ENCODE results near the gene SLC7A14.

The SLC7A14 gene

DNA sequence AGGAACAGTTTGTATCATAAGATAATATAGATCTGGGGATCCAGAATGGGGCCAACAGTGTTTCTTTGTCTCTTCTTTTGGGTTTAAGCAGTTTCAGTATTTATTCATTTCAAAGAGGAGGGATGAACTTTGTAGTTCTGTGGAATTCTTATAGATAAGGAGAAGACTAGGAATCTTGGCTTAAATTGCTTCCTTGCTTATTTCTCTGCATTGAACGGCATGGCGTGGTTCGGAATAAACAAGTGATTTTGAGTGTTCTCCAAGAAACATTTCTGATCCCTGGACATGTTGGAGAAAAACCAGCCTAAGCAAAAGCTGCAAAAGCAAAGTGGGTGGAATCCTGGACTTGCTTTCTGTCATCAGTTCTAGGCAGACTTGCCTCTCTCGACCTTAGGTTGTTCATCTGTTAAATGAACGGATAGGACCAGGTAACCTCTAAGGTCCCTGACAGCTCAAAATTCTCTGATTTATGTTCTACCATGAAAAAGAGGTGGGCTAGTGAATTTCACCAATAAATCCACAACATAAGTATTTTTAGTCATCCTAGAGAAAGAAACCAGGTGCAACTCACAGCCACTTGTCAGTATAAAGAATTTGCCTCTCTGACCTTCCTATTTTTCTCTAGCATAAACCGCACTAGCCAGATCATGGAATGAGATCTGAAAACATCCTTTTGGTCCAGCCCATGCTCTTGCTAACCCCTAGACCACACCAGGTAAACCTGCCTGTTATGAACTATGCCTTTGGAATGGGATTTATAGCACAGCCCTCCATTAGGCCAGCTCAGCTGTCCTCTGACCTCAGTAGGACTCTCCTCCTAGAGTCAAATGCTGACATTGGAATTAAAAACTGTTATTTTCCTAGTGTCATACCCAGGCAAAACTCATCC, 88.4 kb downstream of the SLC7A14 start:
- DNase-seq (ENCODE audit: low read depth in 2 of 2): no peak

DNA sequence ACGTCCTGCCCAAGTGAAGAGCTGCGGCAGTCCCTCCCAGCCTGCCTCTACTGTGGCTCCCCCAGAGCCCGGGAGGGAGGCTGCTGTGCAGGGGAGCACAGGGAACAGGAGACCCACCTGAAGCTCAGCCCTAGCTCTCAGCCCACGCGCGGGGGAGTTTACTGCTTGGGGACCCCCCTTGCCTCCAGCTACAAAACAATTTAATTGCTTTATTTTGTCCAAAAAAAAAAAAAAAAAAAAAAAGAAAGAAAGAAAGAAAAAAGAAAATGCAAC, 89.1 kb downstream of the SLC7A14 start:
- no peak for DNase-seq (ENCODE audit: low read depth in 2 of 2)

DNA sequence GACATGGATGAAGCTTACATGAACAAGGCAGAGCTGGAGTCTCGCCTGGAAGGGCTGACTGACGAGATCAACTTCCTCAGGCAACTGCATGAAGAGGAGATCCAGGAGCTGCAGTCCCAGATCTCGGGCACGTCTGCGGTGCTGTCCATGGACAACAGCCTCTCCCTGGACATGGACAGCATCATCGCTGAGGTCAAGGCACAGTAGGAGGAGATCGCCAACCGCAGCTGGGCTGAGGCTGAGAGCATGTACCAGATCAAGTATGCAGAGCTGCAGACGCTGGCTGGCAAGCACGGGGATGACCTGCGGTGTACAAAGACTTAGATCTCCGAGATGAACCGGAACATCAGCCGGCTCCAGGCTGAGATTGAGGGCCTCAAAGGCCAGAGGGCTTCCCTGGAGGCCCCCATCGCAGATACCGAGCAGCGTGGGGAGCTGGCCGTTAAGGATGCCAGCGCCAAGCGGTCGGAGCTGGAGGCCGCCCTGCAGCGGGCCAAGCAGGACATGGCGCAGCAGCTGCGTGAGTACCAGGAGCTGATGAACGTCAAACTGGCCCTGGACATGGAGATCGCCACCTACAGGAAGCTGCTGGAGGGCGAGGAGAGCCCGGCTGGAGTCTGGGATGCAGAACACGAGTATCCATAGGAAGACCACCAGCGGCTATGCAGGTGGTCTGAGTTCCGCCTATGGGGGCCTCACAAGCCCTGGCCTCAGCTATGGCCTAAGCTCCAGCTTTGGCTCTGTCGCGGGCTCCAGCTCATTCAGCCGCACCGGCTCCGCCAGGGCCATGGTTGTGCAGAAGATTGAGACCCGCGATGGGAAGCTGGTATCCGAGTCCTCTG, 89.6 kb downstream of the SLC7A14 start:
- no peak for DNase-seq (ENCODE audit: low read depth in 2 of 2)

DNA sequence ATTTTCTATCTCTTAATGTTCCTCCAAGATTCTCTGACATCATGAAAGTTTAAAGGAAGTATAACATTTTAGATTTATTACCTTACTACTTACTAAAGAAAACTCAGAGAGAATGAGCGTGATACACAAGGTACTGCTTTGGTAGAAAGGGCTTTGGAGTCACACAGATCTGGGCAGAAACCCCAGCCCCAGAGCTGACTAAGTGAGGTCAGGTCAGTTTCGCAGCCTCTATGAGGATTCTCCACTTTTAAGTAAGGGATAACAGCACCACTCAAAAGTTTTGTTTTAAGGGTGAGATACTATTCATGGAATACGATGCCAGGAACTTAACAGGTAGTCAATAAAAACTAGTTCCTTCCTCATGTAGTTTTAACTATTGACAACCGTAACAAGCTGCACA, 91.1 kb downstream of the SLC7A14 start:
- DNase-seq (ENCODE audit: low read depth in 2 of 2): no peak

GRCh38 chr3:170493712-170494182, 92.1 kb downstream of the SLC7A14 start:
- DNase-seq (ENCODE audit: low read depth in 2 of 2): no peak

GRCh38 chr3:170491901-170492300, 94.0 kb downstream of the SLC7A14 start:
- no peak for DNase-seq (ENCODE audit: low read depth in 2 of 2)

DNA sequence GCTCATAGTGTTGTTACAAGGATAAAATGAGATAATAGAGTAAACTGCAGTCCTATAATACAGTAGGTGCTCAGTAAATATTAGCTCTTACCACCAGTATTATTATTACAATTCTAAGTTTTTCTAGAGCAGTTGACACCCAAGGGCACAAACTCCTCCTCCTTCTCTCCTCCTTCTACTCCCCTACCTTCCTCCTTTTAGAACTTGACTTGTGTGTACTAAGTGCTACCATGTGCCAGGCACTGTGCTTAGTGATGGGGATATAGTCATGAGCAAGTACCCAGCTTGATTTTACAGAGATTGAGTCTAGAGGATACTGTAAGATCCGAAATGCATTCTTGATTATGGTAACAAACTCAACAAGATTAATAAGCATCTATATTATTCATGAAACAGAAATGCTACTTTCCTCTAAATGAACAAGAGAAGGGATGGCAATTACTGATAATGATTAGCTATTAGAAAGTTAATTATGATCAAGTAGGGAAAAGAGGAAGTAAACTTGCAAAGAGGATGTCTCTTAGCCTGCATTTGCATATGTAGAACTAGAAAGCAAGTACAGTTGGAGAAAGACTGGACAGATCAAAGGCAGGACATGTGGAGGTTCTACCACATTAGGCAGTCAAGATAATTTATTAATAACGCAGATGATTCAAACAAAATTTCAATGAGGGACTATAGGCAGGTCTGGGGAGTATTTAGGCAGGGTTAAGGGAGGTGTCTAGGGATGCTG, 94.9 kb downstream of the SLC7A14 start:
- DNase-seq (ENCODE audit: low read depth in 2 of 2): no peak

- no peak for DNase-seq (ENCODE audit: low read depth in 2 of 2)
Measured at GRCh38 chr3:170488802-170489201, 97.1 kb downstream of the SLC7A14 start.

DNA sequence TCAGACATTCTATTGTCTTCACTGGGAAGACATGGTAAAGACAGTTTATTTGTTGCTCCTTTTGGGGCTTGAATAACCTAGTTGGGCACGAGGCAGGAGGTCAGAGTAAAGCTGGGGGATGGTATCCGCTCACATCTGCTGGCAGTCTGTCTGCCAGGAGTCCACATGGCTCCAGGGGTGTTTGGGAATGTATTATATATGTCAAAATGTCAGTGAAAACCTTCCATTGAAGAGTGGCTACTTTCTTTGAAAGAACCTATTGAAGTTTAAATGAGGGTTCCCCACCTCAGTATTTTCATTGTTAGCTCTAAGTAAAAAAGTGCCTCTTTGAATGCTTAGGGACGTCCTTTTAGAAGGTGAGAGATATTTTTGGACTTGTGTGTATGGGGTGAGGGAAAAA, 98.8 kb downstream of the SLC7A14 start:
- no peak for DNase-seq (ENCODE audit: low read depth in 2 of 2)

- DNase-seq (ENCODE audit: low read depth in 2 of 2): no peak
Measured at GRCh38 chr3:170486398-170486797, 99.5 kb downstream of the SLC7A14 start.

DNA sequence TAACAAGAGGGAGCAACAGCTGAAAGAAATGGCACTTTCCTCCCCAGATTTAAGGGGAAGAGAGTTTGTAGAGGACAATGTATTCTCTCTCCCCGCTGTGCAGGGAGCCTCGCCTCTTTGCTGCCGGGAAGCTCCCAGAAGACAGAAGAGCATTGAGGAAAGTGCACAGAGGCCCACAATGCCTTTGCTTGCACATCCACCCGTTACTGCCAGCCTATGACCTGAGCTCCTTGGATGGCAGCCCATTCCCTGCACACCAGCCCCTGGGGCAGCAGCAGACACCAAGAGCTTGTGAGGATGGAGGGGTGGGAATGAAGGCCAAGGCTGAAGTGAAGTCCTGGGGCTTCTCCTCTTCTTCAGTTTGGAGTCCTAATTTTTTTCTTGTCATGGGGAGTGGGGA, 100.2 kb downstream of the SLC7A14 start:
- DNase-seq (ENCODE audit: low read depth in 2 of 2): no peak

DNA sequence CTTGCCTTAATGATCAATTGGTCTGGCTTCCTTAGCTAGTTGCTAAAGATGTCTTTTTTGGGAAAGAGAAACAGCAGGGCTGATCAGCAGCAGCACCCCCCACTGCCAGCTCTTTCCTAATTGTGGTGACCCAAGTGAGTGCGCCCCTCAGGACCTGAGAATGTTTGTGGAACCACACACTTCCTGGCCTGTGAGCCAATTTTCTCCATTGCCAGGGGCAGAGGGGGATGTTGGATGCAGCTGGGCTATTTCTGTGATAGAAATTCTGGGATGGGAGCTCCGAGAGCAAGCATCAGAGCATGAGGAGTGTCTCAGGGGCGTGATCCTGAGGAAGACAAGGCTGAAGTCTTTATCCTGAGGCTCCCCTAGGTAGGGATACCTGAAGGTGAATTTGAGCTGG, 100.6 kb downstream of the SLC7A14 start:
- DNase-seq (ENCODE audit: low read depth in 2 of 2): no peak

- no peak for DNase-seq (ENCODE audit: low read depth in 2 of 2)
Measured at GRCh38 chr3:170484869-170485268, 101.0 kb downstream of the SLC7A14 start.

DNA sequence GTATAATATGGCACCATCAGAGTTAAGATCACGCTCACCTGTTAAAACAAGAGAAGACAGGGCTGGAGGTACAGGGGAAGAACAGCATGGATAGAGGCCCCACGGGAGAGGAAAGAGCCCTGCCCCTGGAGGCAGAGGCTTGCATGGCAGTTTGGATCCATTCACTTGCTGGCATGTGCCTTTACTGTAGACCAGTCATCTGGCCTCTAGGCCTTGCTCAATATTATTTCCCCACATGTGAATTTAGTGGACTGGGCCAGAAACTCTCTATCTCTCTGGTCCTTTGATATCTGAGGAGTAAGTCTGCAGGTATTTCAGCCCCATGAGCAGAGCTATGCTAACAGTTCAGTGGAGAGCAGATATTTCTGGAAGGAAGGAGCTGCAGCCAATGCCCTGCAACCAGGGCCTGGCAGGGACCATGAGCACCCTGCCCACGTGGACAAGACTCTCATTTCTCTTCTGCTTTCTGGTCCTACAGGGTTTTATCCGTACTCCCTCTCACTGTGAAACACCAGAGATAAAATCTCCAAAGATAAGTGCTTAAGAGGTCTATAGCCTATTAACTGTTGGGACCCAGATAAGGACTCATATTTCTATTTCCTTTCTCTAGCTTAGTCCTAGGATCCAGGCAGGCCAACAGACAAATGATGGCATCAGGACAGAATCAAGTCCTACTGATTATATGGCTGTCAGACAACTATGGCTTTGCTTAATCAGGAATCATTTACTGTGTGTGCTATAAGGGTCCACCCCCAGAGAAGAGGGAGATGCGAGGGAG, 102.2 kb downstream of the SLC7A14 start:
- DNase-seq (ENCODE audit: low read depth in 2 of 2): no peak

- DNase-seq (ENCODE audit: low read depth in 2 of 2): no peak
Measured at GRCh38 chr3:170482199-170482598, 103.7 kb downstream of the SLC7A14 start.

GRCh38 chr3:170480111-170480510, 105.8 kb downstream of the SLC7A14 start:
- DNase-seq (ENCODE audit: low read depth in 2 of 2): no peak

- DNase-seq (ENCODE audit: low read depth in 2 of 2): no peak
Measured at GRCh38 chr3:170477395-170477794, 108.5 kb downstream of the SLC7A14 start.

GRCh38 chr3:170476291-170476690, 109.6 kb downstream of the SLC7A14 start:
- DNase-seq (ENCODE audit: low read depth in 2 of 2): no peak

- DNase-seq (ENCODE audit: low read depth in 2 of 2): no peak
Measured at GRCh38 chr3:170475092-170475685, 110.7 kb downstream of the SLC7A14 start.

DNA sequence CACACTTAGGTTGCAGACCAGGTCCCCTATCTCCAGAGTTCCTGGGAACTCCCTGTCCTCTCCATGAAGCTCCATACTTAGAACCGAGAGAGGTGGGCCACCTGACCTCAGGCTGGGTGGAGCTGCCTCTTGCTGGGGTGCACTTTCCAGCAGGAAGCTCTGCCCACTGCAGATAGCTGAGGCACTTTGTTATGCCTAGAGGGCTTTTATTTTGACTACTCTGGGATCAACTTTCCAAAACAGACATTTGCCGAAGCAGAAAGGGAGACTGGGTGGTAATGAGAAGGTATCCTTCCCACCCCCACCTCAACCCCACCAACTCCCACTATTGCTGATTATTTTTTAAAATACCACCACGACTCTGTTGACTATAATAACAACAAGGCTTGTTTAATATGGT, 112.5 kb downstream of the SLC7A14 start:
- DNase-seq (ENCODE audit: low read depth in 2 of 2): no peak

DNA sequence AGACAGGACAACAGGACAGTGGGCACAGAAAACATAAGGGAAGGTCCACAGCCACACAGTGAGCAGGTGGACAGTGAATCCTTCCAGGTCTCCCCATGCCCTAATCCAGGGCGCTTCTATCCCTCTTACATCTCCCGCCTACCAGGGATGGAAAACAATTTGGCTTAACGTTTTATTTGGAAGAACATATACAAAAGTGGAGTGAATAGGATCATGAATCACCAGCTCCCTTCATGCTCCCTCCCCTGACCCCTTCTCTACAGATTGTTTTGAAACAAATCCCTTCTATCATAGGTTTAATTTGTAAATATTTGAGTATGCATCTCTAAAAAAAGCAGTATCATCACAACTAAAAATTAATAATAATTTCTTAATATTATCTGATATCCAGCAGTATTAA, 114.7 kb downstream of the SLC7A14 start:
- DNase-seq (ENCODE audit: low read depth in 2 of 2): no peak

Data from activated CD8-positive, alpha-beta memory T cell treated with anti-CD3 and anti-CD28 coated beads for 4 hours (primary cell).